PC-3 (cell line): ENCODE measurements around the gene C20orf141. TPM values are rescaled to one million over a fixed set of nuclear protein-coding genes. Genes with fewer than 3 reads are reported as not detected.

Experiments used
- ATAC-seq: fragments of 200-7000 bp; cut with Tn5 transposase; 2 replicates; pipeline ENCODE4 v1.9.1; 2020; ENCODE audit warnings: mild to moderate bottlenecking, moderate library complexity
- BruUV-seq: library from RNA; stranded (reverse); fragments of 400-500 nt; replicated peaks from 2 replicates; lab custom pipeline; 2021; lab: Mats Ljungman, UMichigan
- CTCF ChIA-PET: fragments of 300-600 bp; sonication (Branson Sonifier 250); formaldehyde crosslinking; loops from one replicate; lab custom pipeline; 2022; ENCODE audit warnings: antibody characterized with exemption; lab: Charles Lee
- POLR2A ChIA-PET: fragments of 300-600 bp; sonication (Branson Sonifier 250); formaldehyde crosslinking; loops from one replicate; lab custom pipeline; 2022; ENCODE audit warnings: antibody characterized with exemption; ENCODE audit not compliant: unreplicated experiment; lab: Charles Lee
- DNase-seq: peaks from one replicate; pipeline ENCODE4 v3.0.0-alpha.2; 2015
- H2AFZ ChIP-seq: fragments of 300-600 bp; sonication (generic); 2 replicates; pipeline ENCODE4 v1.6.0; 2016; ENCODE audit warnings: antibody characterized with exemption, low read length
- H3F3A ChIP-seq: fragments of 300-600 bp; sonication (generic); one replicate; pipeline ENCODE4 v1.6.0; 2017; ENCODE audit warnings: antibody characterized with exemption, low read length, control low read depth, mild to moderate bottlenecking; ENCODE audit not compliant: unreplicated experiment
- H3K27ac ChIP-seq: fragments of 300-600 bp; sonication (generic); 2 replicates; pipeline ENCODE4 v1.5.1; 2016; ENCODE audit warnings: mild to moderate bottlenecking, low read length
- H3K27me3 ChIP-seq: fragments of 300-600 bp; sonication (generic); 2 replicates; pipeline ENCODE4 v1.6.1; 2016; ENCODE audit warnings: low read length, mixed read lengths
- H3K36me3 ChIP-seq: fragments of 300-600 bp; sonication (generic); 2 replicates; pipeline ENCODE4 v1.6.1; 2016; ENCODE audit warnings: low read depth, mixed run types, low read length, mixed read lengths
- H3K4me1 ChIP-seq: fragments of 300-600 bp; sonication (generic); 2 replicates; pipeline ENCODE4 v1.5.1; 2016; ENCODE audit warnings: low read length; ENCODE audit not compliant: insufficient read depth
- H3K4me2 ChIP-seq: fragments of 300-600 bp; sonication (generic); 2 replicates; pipeline ENCODE4 v1.6.0; 2016; ENCODE audit warnings: low read length
- H3K4me3 ChIP-seq: fragments of 300-600 bp; sonication (generic); 2 replicates; pipeline ENCODE4 v1.5.1; 2016; ENCODE audit warnings: mild to moderate bottlenecking, low read length, mixed read lengths
- H3K79me2 ChIP-seq: fragments of 300-600 bp; sonication (generic); 2 replicates; pipeline ENCODE4 v1.6.1; 2017; ENCODE audit warnings: low read length, mixed read lengths
- H3K9ac ChIP-seq: fragments of 300-600 bp; sonication (generic); 2 replicates; pipeline ENCODE4 v1.6.0; 2016; ENCODE audit warnings: mild to moderate bottlenecking, low read length
- H3K9me2 ChIP-seq: fragments of 300-600 bp; sonication (generic); replicated peaks from 2 replicates; pipeline ENCODE4 v1.6.1; 2016; ENCODE audit warnings: mixed run types, low read length, mixed read lengths
- H3K9me3 ChIP-seq: fragments of 300-600 bp; sonication (generic); 2 replicates; pipeline ENCODE4 v1.6.1; 2016; ENCODE audit warnings: low read length, mixed read lengths
- H4K20me1 ChIP-seq: fragments of 300-600 bp; sonication (generic); 2 replicates; pipeline ENCODE4 v1.6.1; 2016; ENCODE audit warnings: low read length, mixed read lengths
- EZH2 ChIP-seq: fragments of 300-600 bp; sonication (generic); IDR thresholded peaks from one replicate; pipeline ENCODE4 v1.6.1; 2017; ENCODE audit warnings: antibody characterized with exemption, mild to moderate bottlenecking, low read length; ENCODE audit not compliant: unreplicated experiment
- EZH2phosphoT487 ChIP-seq: fragments of 300-600 bp; sonication (generic); IDR thresholded peaks from 2 replicates; pipeline ENCODE4 v1.6.1; 2018; ENCODE audit warnings: mild to moderate bottlenecking, antibody characterized with exemption, low read length, borderline replicate concordance
- intact Hi-C: fragments of 100-400 bp; cut with micrococcal nuclease; formaldehyde crosslinking; loops from 2 replicates; pipeline ENCODE4 v1.9.0; 2023
- total RNA-seq: library from RNA; depleted of rRNA; stranded (reverse); fragments of >200 nt; gene quantifications from 2 replicates; pipeline ENCODE4 v1.2.3, GENCODE V29; 2014
- TF ChIP-seq, protein P1 (sequence below): fragments of 300-600 bp; sonication (generic); conservative IDR thresholded peaks from 2 replicates; pipeline ENCODE4 v1.5.1; 2017; ENCODE audit warnings: antibody characterized with exemption, low read depth, mild to moderate bottlenecking, low read length

Gene C20orf141
- total RNA-seq, 1 experiment from 2014 or later = not detected

DNA sequence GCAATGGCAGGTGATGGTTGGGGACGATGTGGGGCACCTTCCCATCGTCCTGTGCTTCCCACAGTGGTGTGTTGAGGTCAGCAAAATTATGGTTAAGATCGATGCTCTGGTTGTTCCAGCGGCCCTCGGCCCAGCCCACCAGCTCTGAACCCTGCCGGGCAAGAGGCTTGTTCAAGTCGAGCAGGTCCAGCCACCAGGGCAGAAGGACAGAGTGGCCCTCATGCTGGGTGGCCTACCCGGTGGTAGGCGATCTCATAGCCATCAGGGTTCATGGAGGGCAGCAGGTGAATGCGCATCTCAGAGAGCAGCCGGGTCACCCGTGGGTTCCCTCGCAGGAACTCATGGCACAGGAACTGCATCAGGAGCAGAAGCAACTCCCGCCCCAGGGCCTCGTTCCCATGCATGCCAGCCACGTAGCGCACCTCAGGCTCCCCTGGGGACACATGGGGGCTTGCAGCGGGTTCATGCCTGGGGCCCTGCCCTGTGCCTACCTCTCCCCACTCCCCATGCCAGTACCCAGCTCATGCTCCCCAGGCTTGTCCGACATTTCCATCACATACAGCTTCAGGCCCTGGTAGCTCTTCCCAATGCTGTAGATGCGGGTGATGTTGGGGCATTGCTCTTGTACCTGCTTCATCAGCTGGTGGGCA is 18.7 kb upstream of the C20orf141 start:
- H3K36me3 ChIP-seq = no peaks in the 10 kb centered on the region
- intact Hi-C loops = no loop called here
- H2AFZ ChIP-seq = no peak overlapping the region
- no peak overlapping the region for H3K4me2 ChIP-seq
- no peaks in the 10 kb centered on the region for H3K4me1 ChIP-seq
- ATAC-seq (no peak), DNase-seq (no peak)
- H3K9ac ChIP-seq = no peak overlapping the region
- POLR2A ChIA-PET = no interaction called here
- no peaks in the 10 kb centered on the region for H3K9me3 ChIP-seq
- H3K27me3 ChIP-seq = peaks cover 35% of the 10 kb centered on the region
- H3K79me2 ChIP-seq = no peaks in the 10 kb centered on the region
- CTCF ChIA-PET = no interaction called here
- no peaks in the 10 kb centered on the region for H4K20me1 ChIP-seq
- no peak overlapping the region for H3K27ac ChIP-seq
- no TSS peak for BruUV-seq
- H3K4me3 ChIP-seq = no peak overlapping the region
- H3K9me2 ChIP-seq = no peaks in the 10 kb centered on the region
- no peak for TF ChIP-seq EZH2phosphoT487
- TF ChIP-seq EZH2 = no peak
- TF ChIP-seq, protein P1, sequence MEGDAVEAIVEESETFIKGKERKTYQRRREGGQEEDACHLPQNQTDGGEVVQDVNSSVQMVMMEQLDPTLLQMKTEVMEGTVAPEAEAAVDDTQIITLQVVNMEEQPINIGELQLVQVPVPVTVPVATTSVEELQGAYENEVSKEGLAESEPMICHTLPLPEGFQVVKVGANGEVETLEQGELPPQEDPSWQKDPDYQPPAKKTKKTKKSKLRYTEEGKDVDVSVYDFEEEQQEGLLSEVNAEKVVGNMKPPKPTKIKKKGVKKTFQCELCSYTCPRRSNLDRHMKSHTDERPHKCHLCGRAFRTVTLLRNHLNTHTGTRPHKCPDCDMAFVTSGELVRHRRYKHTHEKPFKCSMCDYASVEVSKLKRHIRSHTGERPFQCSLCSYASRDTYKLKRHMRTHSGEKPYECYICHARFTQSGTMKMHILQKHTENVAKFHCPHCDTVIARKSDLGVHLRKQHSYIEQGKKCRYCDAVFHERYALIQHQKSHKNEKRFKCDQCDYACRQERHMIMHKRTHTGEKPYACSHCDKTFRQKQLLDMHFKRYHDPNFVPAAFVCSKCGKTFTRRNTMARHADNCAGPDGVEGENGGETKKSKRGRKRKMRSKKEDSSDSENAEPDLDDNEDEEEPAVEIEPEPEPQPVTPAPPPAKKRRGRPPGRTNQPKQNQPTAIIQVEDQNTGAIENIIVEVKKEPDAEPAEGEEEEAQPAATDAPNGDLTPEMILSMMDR = no peak
- H3F3A ChIP-seq = no peaks in the 10 kb centered on the region

DNA sequence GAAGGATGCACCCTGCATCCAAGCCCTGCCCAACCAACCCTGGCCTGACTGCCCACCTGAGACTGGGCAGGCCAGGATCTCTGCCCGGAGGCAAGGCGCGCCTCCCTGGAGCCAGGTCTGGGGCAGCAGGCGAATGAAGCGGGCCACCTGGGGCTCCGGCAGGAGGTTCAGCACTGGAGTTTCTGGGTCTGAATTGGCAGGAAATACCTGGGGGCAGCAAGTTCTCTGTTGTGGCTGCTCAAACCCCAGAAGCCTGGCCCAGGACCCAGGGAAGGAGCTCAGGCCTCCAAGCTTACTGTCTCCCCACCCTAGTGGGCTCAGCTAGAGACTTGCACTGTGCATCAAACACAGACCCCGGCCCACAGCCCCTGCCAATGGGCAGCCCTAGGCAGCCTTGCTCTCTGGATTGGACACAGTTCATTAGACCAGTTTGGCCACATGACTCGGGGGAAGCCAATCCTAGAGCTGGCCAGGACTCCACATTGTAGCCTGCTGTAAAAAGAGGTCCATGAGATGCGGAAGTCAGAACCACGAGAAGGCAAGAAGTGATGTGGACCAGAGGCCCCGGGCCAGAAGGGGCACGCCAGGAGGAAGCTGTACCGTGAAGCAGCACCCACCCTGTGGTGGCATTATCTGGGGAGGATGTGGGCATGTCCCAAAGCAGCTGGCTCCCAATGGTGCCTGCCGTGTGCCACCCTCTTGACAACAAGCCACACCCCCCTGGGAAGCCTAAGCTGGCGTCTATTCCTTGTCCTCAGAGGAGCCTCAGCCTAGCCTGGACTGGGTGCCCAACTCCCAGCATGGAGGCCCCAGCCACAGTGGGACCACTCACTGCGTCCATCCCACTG is 17.4 kb upstream of the C20orf141 start:
- Histone ChIP-seq H3K9me2 (no peaks in the 10 kb centered on the region), H3K79me2 (no peaks in the 10 kb centered on the region), H2AFZ (no peak overlapping the region), H3K36me3 (no peaks in the 10 kb centered on the region), H3K4me2 (no peak overlapping the region), H3K4me3 (no peak overlapping the region), H3K27me3 (peaks cover 29% of the 10 kb centered on the region), H3F3A (no peaks in the 10 kb centered on the region), H3K27ac (no peak overlapping the region), H4K20me1 (no peaks in the 10 kb centered on the region), H3K9ac (no peak overlapping the region), H3K9me3 (no peaks in the 10 kb centered on the region), H3K4me1 (no peaks in the 10 kb centered on the region)
- intact Hi-C loops = no loop called here
- BruUV-seq = no TSS peak
- TF ChIP-seq EZH2 = no peak
- no peak for TF ChIP-seq EZH2phosphoT487
- TF ChIP-seq, protein P1 = no peak
- DNase-seq (no peak), ATAC-seq (no peak)
- ChIA-PET POLR2A (no interaction called here), CTCF (no interaction called here)
